ENCODE results near the gene CELSR3. TPM values are rescaled to one million over a fixed set of nuclear protein-coding genes. Genes with fewer than 3 reads are reported as not detected.

Gene CELSR3
- total and polyA plus RNA-seq, 7 donors = under 0.01 to 2.5 (median 0.36) TPM

- 76 to 81% methylated on average over 23 of the region's 23 CpGs for WGBS, 2 donors
These were observed 32.1 kb upstream of the CELSR3 start for GRCh38 chr3:48694610-48695392.

DNA sequence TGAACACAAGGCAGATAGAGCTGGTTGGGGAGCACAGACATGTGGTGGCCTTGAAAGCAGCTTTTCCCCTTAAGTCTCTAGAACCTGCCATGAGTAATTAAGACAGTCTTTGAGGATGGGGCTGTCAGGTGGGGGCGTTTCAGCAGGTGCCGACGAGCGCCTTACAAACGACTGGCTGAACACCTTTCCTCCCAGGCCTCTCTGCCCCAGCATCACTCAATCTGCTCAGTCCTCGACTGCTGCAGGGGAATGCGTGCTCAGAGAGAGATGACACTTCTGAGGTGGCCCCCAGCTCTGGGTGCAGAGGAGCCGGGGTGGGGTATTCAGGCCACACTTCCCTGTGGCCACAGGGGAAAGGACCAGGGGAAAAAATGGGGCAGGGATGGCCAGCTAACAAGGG is 31.1 kb upstream of the CELSR3 start:
- Histone ChIP-seq H3K9me3 (no peaks in the 10 kb centered on the region), H3K36me3 (peaks cover 22 to 68% (median 53%) of the 10 kb centered on the region in 4 donors), H3K27ac (peak overlapping the region; percentile 78 to 89 (median 82)), H3K4me1 (peaks cover 0 to 42% (median 27%) of the 10 kb centered on the region in 4 donors), H3K27me3 (no peaks in the 10 kb centered on the region), H3K4me3 (peak overlapping the region; percentile 19 to 41 (median 36))
- intact Hi-C loops (cut with DNase I) = no loop called here
- TF ChIP-seq, protein P1, sequence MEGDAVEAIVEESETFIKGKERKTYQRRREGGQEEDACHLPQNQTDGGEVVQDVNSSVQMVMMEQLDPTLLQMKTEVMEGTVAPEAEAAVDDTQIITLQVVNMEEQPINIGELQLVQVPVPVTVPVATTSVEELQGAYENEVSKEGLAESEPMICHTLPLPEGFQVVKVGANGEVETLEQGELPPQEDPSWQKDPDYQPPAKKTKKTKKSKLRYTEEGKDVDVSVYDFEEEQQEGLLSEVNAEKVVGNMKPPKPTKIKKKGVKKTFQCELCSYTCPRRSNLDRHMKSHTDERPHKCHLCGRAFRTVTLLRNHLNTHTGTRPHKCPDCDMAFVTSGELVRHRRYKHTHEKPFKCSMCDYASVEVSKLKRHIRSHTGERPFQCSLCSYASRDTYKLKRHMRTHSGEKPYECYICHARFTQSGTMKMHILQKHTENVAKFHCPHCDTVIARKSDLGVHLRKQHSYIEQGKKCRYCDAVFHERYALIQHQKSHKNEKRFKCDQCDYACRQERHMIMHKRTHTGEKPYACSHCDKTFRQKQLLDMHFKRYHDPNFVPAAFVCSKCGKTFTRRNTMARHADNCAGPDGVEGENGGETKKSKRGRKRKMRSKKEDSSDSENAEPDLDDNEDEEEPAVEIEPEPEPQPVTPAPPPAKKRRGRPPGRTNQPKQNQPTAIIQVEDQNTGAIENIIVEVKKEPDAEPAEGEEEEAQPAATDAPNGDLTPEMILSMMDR (IDR thresholded peaks at IDR 0.05) = no peak
- TF ChIP-seq EP300 (IDR thresholded peaks at IDR 0.05) (no peak), POLR2A (IDR thresholded peaks at IDR 0.05) (no peak), POLR2AphosphoS5 (IDR thresholded peaks at IDR 0.05) (no peak)
- DNase-seq = no peak
- 85 to 88% methylated on average over 8 of the region's 8 CpGs for WGBS, 2 donors

More at GRCh38 chr3:48694610-48695392, 32.1 kb upstream of the CELSR3 start:
- Histone ChIP-seq H3K36me3 (peaks cover 18 to 68% (median 43%) of the 10 kb centered on the region in 4 donors), H3K27ac (peak overlapping the region; percentile 78 to 89 (median 82)), H3K9me3 (no peaks in the 10 kb centered on the region), H3K4me1 (peaks cover 0 to 42% (median 27%) of the 10 kb centered on the region in 4 donors), H3K4me3 (peak overlapping the region; percentile 19 to 41 (median 36)), H3K27me3 (no peaks in the 10 kb centered on the region)
- peak in 3 of 4 donors; percentile 40 to 49 (median 47) for TF ChIP-seq POLR2AphosphoS5 (IDR thresholded peaks at IDR 0.05)
- TF ChIP-seq POLR2A (IDR thresholded peaks at IDR 0.05) = no peak
- TF ChIP-seq, protein P1 (IDR thresholded peaks at IDR 0.05) = no peak
- no peak for TF ChIP-seq EP300 (IDR thresholded peaks at IDR 0.05)
- intact Hi-C loops (cut with DNase I) = no loop called here
- peak; percentile 96 for DNase-seq

DNA sequence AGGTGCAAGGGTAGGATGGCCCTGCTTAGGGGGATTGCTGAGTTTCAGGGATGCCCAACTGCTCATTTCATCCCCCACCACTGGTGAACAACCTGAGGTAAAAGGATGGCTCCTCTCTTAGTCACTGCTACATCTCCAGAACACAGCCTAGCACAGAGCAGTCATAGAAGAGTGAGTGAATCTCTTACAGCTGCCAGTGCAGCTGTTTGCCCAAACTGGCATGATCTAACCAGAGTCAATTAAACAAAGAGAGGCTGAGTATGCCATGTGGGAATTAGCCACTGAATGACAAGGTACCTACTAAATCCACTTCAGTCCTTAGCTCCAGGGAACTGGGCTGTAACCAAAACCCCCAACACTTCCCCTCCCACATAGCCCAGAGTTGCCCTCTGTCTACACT is 29.9 kb upstream of the CELSR3 start:
- H3K4me3 ChIP-seq = no peak overlapping the region
- H3K27me3 ChIP-seq = no peaks in the 10 kb centered on the region
- H3K36me3 ChIP-seq = peaks cover 35 to 77% (median 61%) of the 10 kb centered on the region in 4 donors
- DNase-seq = no peak
- intact Hi-C loops (cut with DNase I) = no loop called here
- peaks cover 0 to 37% (median 28%) of the 10 kb centered on the region in 4 donors for H3K4me1 ChIP-seq
- no peaks in the 10 kb centered on the region for H3K9me3 ChIP-seq
- H3K27ac ChIP-seq = peak overlapping the region in 3 of 4 donors; percentile 34 to 85 (median 78)
- no peak for TF ChIP-seq POLR2A (IDR thresholded peaks at IDR 0.05)
- TF ChIP-seq, protein P1 (IDR thresholded peaks at IDR 0.05) = no peak
- no peak for TF ChIP-seq POLR2AphosphoS5 (IDR thresholded peaks at IDR 0.05)
- TF ChIP-seq EP300 (IDR thresholded peaks at IDR 0.05) = no peak

GRCh38 chr3:48690846-48691458 is 28.3 kb upstream of the CELSR3 start:
- Histone ChIP-seq H3K4me1 (peaks cover 0 to 46% (median 35%) of the 10 kb centered on the region in 4 donors), H3K9me3 (no peaks in the 10 kb centered on the region), H3K27ac (no peak overlapping the region), H3K36me3 (peaks cover 38 to 82% (median 64%) of the 10 kb centered on the region in 4 donors), H3K4me3 (no peak overlapping the region), H3K27me3 (no peaks in the 10 kb centered on the region)
- DNase-seq = no peak
- WGBS, 2 donors = 82 to 91% methylated on average over 2 of the region's 2 CpGs
- TF ChIP-seq POLR2AphosphoS5 (IDR thresholded peaks at IDR 0.05) (no peak), POLR2A (IDR thresholded peaks at IDR 0.05) (no peak), EP300 (IDR thresholded peaks at IDR 0.05) (no peak)
- TF ChIP-seq, protein P1 (IDR thresholded peaks at IDR 0.05) = no peak
- intact Hi-C loops (cut with DNase I) = no loop called here

Measured in sigmoid colon (tissue), 7 donors.